Fibroblast of pulmonary artery (primary cell): ENCODE measurements around the gene AKAP8.

ENCODE experiments used
- DNase-seq: peaks from one replicate; pipeline ENCODE4 v3.0.0-alpha.2; 2010; ENCODE audit warnings: low read depth
- H3K4me3 ChIP-seq: replicated peaks from 2 replicates; pipeline ENCODE4 v1.5.1; 2011; ENCODE audit warnings: low read depth, mild to moderate bottlenecking, control low read depth, low read length, moderate library complexity
- CTCF ChIP-seq: IDR thresholded peaks from 2 replicates; pipeline ENCODE4 v1.5.1; 2011; ENCODE audit warnings: mild to moderate bottlenecking, control low read depth, low read length, inconsistent platforms; ENCODE audit errors: missing control alignments

AKAP8 gene

DNA sequence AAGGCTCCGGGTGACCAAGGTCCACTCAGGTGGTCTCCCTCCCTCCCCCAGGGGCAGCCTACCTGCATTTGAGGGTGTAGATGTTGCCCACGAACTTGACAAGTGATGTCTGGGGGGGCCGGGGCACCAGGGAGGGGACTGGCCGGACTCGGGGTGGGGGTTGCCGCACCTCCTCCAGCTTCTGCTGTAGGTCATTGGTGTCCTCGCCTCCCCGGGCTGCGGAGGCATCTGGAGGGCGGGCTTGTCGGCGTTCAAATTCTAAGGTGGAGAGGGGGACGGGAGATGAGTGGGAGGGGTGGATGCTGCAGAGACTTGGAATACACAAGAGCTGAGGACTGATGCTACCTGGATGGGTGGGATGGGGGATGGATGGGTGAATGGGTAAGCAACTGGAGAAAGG lies 44.5 kb upstream of the AKAP8 start:
- no peak overlapping the region for H3K4me3 ChIP-seq
- TF ChIP-seq CTCF = no peak
- no peak for DNase-seq

DNA sequence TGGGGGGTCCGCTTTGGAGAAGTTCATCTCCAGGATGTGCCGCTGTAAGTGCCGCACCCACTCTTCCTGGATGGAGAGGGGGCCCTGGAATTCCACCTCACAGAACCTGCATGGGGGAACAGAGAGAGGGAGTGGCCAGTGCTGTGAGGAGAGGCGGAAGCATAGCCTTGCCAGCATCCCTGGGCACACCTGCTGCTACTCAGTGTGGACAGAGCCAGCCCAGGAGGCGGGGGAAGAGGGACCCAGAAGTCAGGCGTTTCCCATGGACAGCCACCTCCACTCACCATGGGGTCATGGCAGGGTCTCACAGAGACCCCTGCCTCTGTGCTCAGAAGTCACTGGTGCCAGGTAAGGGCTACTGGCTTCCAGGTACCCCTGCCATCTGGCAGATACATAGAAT lies 43.5 kb upstream of the AKAP8 start:
- no peak overlapping the region for H3K4me3 ChIP-seq
- DNase-seq = no peak
- TF ChIP-seq CTCF = no peak

DNA sequence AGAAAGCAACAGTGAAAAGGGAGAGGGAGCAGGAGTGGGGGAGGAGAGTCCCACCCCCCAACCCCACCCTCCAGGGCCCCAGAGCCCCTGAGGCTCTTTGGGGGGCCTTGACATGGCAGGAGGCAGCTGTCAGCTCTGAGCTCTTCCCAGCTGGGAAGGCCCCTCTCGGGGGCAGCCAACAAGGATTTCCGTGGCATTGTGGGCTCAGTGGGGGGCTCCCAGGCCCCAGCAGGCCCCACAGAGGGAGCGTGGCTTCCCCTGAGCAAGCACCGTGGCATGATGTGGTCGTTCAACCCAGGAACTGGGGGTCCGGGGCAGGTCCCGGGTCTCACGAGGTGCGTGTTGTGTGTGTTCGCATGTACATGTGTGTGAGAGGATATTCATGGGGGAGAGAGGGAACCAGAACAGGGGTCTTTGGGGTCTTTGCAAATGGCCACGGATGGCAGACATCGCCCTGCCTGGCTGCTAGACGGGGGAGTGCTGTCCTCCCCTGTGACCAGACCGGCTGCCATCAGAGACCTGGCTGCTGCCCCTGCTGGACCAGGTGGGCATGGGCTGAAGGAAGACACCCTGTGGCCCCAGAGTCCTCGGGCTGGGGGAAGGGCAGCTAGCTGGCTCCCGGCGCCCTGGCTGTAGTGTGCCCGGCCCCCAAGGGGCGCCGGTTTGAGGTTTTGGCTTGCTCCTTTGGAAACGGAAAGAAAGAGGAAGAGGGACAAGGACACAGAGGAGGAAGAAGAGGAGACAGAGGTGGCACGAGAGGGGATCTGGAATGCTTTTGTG lies 42.9 kb upstream of the AKAP8 start:
- no peak for DNase-seq
- TF ChIP-seq CTCF = no peak

GRCh38 chr19:15421721-15422260 lies 42.2 kb upstream of the AKAP8 start:
- TF ChIP-seq CTCF = no peak
- no peak for DNase-seq
- no peak overlapping the region for H3K4me3 ChIP-seq

More for the DNA sequence above, 42.9 kb upstream of the AKAP8 start:
- no peak overlapping the region for H3K4me3 ChIP-seq

DNA sequence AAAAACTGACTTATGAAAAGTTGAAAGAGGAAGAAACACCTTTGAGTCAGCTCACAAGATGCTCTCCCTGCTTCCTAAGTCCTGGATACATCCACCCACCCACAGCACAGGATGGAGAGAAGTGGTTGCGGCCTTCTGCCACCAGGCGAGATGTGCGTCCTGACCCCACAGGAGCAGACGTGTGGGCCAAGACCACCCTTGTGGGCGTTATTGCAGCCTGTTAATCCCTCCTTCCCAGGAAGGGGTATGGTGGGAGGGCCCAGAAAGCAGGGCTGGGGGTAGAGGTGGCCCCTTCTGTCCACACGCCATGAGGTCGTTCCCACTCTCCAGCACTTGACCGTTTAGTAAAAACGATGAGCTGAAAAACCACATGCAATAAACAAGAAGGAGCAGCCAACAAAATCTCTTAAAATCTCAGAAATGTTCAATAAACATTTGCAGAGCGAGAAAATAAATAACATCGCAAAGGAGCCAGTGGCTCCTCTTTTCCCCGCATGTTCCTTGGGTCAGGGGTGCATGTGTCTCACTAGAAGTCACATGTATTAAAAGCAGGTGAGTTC lies 41.6 kb upstream of the AKAP8 start:
- no peak overlapping the region for H3K4me3 ChIP-seq
- TF ChIP-seq CTCF = no peak
- no peak for DNase-seq

DNA sequence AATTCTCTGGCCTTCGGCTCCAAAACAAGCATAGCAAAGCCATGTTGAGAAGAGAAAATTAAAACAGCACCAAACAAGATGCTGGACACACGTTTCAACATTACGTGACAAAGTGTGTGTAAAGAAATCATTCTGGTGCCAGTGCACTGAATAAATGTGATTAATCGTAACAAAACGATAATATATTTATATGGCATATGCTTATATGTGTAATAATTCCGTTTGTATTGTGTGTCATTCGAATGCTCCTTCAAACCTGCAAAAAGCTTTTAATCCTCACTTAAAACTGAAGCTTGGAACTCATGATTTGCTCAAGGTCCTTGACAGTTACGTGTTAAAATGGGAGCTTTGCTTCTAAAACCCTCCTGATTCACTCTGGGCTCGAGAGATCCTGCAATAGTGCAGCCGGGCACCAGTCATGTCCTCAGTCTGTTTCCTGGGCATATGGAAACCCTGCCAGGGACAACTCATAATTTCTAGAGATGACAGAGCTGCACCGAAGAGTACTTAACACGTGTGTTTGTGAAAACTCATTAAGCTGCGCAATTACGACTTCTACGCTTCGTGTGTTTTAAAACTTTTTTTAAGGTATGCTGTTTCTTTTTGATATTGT lies 39.9 kb upstream of the AKAP8 start:
- peak; percentile 5 for DNase-seq
- H3K4me3 ChIP-seq = peak overlapping the region; percentile 81
- TF ChIP-seq CTCF = no peak
